Stimulated activated CD8-positive, alpha-beta memory T cell treated with anti-CD3 and anti-CD28 coated beads, Interleukin-2, amount 100 ng/mL, for 48 hours (primary cell): ENCODE measurements around the gene SAMM50.

Experiments used
- DNase-seq, 2 donors: peaks; one replicate each; pipeline ENCODE4 v3.0.0-alpha.2; 2020; ENCODE audit warnings: low read depth in 2 of 2

SAMM50 gene

GRCh38 chr22:44028091-44028490, 72.8 kb downstream of the SAMM50 start:
- DNase-seq = no peak

GRCh38 chr22:44029069-44029468, 73.8 kb downstream of the SAMM50 start:
- DNase-seq = no peak

GRCh38 chr22:44030051-44030701, 74.9 kb downstream of the SAMM50 start:
- no peak for DNase-seq

GRCh38 chr22:44030702-44031082, 75.5 kb downstream of the SAMM50 start:
- no peak for DNase-seq

GRCh38 chr22:44031158-44031952, 76.1 kb downstream of the SAMM50 start:
- no peak for DNase-seq

- no peak for DNase-seq
Observed at GRCh38 chr22:44032126-44032730, 77.0 kb downstream of the SAMM50 start.

- DNase-seq = no peak
Observed at GRCh38 chr22:44033287-44033686, 78.0 kb downstream of the SAMM50 start.

- no peak for DNase-seq
Observed at GRCh38 chr22:44033694-44034093, 78.5 kb downstream of the SAMM50 start.

- DNase-seq = no peak
Observed at GRCh38 chr22:44037519-44038375, 82.5 kb downstream of the SAMM50 start.

GRCh38 chr22:44039566-44040171, 84.4 kb downstream of the SAMM50 start:
- DNase-seq = no peak

GRCh38 chr22:44042249-44043218, 87.3 kb downstream of the SAMM50 start:
- no peak for DNase-seq

- DNase-seq = no peak
Observed at GRCh38 chr22:44045145-44045544, 89.9 kb downstream of the SAMM50 start.
